BE2C (cell line): ENCODE data around the gene FAM53B.

Experiments used
- DNase-seq: peaks from one replicate; pipeline ENCODE4 v3.0.0-alpha.2; 2020
- H3K27me3 ChIP-seq: fragments of 250-450 bp; sonication (Bioruptor Pico); 2 replicates; pipeline ENCODE4 v1.5.1; 2020; ENCODE audit warnings: mild to moderate bottlenecking
- H3K36me3 ChIP-seq: fragments of 250-450 bp; sonication (Bioruptor Pico); 2 replicates; pipeline ENCODE4 v1.5.1; 2020; ENCODE audit warnings: mild to moderate bottlenecking
- H3K4me1 ChIP-seq: fragments of 250-450 bp; sonication (Bioruptor Pico); 2 replicates; pipeline ENCODE4 v1.5.1; 2020
- H3K4me3 ChIP-seq: 2 replicates; pipeline ENCODE4 v1.5.1; 2011; ENCODE audit warnings: low read depth, low read length
- H3K9me3 ChIP-seq: fragments of 250-450 bp; sonication (Bioruptor Pico); 2 replicates; pipeline ENCODE4 v1.5.1; 2020
- CTCF ChIP-seq: IDR thresholded peaks from 2 replicates; pipeline ENCODE4 v1.5.1; 2012; ENCODE audit warnings: mild to moderate bottlenecking, low read depth, low read length

Gene FAM53B

GRCh38 chr10:124670849-124671248, 73.3 kb downstream of the FAM53B start:
- Histone ChIP-seq H3K9me3 (no peaks in the 10 kb centered on the region), H3K4me3 (no peak overlapping the region), H3K4me1 (peaks cover 11% of the 10 kb centered on the region), H3K36me3 (peaks cover 2% of the 10 kb centered on the region), H3K27me3 (no peaks in the 10 kb centered on the region)
- TF ChIP-seq CTCF = no peak
- peak; percentile 71 for DNase-seq

GRCh38 chr10:124669824-124670654, 74.1 kb downstream of the FAM53B start:
- Histone ChIP-seq H3K4me1 (peaks cover 11% of the 10 kb centered on the region), H3K4me3 (no peak overlapping the region), H3K36me3 (peaks cover 2% of the 10 kb centered on the region), H3K27me3 (no peaks in the 10 kb centered on the region), H3K9me3 (no peaks in the 10 kb centered on the region)
- no peak for DNase-seq
- no peak for TF ChIP-seq CTCF

GRCh38 chr10:124669141-124669823, 74.9 kb downstream of the FAM53B start:
- peaks cover 11% of the 10 kb centered on the region for H3K4me1 ChIP-seq
- H3K36me3 ChIP-seq = no peaks in the 10 kb centered on the region; the same call in 1 of the 2 replicates
- no peak for DNase-seq
- no peak overlapping the region for H3K4me3 ChIP-seq
- TF ChIP-seq CTCF = no peak
- no peaks in the 10 kb centered on the region for H3K9me3 ChIP-seq
- H3K27me3 ChIP-seq = no peaks in the 10 kb centered on the region

- Histone ChIP-seq H3K27me3 (no peaks in the 10 kb centered on the region), H3K9me3 (no peaks in the 10 kb centered on the region), H3K4me3 (no peak overlapping the region), H3K4me1 (peaks cover 11% of the 10 kb centered on the region), H3K36me3 (no peaks in the 10 kb centered on the region; the same call in 1 of the 2 replicates)
- no peak for TF ChIP-seq CTCF
- DNase-seq = no peak
Measured at GRCh38 chr10:124668517-124669051, 75.6 kb downstream of the FAM53B start.

GRCh38 chr10:124667425-124668345, 76.5 kb downstream of the FAM53B start:
- no peak overlapping the region for H3K4me3 ChIP-seq
- peaks cover 11% of the 10 kb centered on the region for H3K4me1 ChIP-seq
- TF ChIP-seq CTCF = no peak
- H3K9me3 ChIP-seq = no peaks in the 10 kb centered on the region
- H3K27me3 ChIP-seq = no peaks in the 10 kb centered on the region
- no peak for DNase-seq
- peaks cover 8% of the 10 kb centered on the region for H3K36me3 ChIP-seq
